OCI-LY7 (cell line): ENCODE measurements around the gene PLEKHA6. TPM values are rescaled to one million over a fixed set of nuclear protein-coding genes. Genes with fewer than 3 reads are reported as not detected.

Source experiments
- BruUV-seq: library from RNA; stranded (reverse); fragments of 400-500 nt; replicated peaks from 2 replicates; lab custom pipeline; 2021; lab: Mats Ljungman, UMichigan
- CTCF ChIA-PET: fragments of 300-600 bp; sonication (Branson Sonifier 250); formaldehyde crosslinking; loops from one replicate; lab custom pipeline; 2022; ENCODE audit warnings: antibody characterized with exemption; ENCODE audit not compliant: unreplicated experiment; lab: Charles Lee
- POLR2A ChIA-PET: fragments of 300-600 bp; sonication (Branson Sonifier 250); formaldehyde crosslinking; loops from one replicate; lab custom pipeline; 2022; ENCODE audit warnings: antibody characterized with exemption; lab: Charles Lee
- DNase-seq: peaks from one replicate; pipeline ENCODE4 v3.0.0-alpha.2; 2015; ENCODE audit warnings: low spot score
- H2AFZ ChIP-seq: fragments of 200-600 bp; sonication (generic), shearing (Covaris generic); 2 replicates; pipeline ENCODE4 v1.6.1; 2014; ENCODE audit warnings: mild to moderate bottlenecking, antibody characterized with exemption, low read length, moderate library complexity
- H3K27ac ChIP-seq: fragments of 200-600 bp; sonication (generic); 2 replicates; pipeline ENCODE4 v1.5.1; 2014; ENCODE audit warnings: mixed run types, low read depth, mild to moderate bottlenecking, moderate library complexity, low read length, inconsistent platforms; ENCODE audit not compliant: poor library complexity, severe bottlenecking
- H3K36me3 ChIP-seq: fragments of 200-600 bp; sonication (generic); 2 replicates; pipeline ENCODE4 v1.6.1; 2014; ENCODE audit warnings: mild to moderate bottlenecking, antibody characterized with exemption, low read length, moderate library complexity, mixed read lengths; ENCODE audit not compliant: insufficient read depth
- H3K4me1 ChIP-seq: fragments of 200-600 bp; sonication (generic); 2 replicates; pipeline ENCODE4 v1.5.1; 2014; ENCODE audit warnings: mild to moderate bottlenecking, low read length; ENCODE audit not compliant: insufficient read depth, poor library complexity, severe bottlenecking
- H3K4me2 ChIP-seq: fragments of 200-600 bp; sonication (generic); 2 replicates; pipeline ENCODE4 v1.6.1; 2014; ENCODE audit warnings: mild to moderate bottlenecking, low read length
- H3K4me3 ChIP-seq: fragments of 200-600 bp; sonication (generic); 2 replicates; pipeline ENCODE4 v1.5.1; 2014; ENCODE audit warnings: mild to moderate bottlenecking, low read depth, low read length; ENCODE audit not compliant: poor library complexity, severe bottlenecking
- H3K79me2 ChIP-seq: fragments of 200-600 bp; sonication (generic); 2 replicates; pipeline ENCODE4 v1.6.1; 2016; ENCODE audit warnings: low read depth, mild to moderate bottlenecking, low read length, moderate library complexity, mixed read lengths; ENCODE audit not compliant: insufficient read depth
- H3K9me2 ChIP-seq: fragments of 200-600 bp; sonication (generic); 2 replicates; pipeline ENCODE4 v1.6.1; 2016; ENCODE audit warnings: mild to moderate bottlenecking, low read length, mixed read lengths; ENCODE audit not compliant: insufficient read depth
- H3K9me3 ChIP-seq: fragments of 200-600 bp; sonication (generic); 2 replicates; pipeline ENCODE4 v1.6.1; 2014; ENCODE audit warnings: mild to moderate bottlenecking, mixed run types, low read length, mixed read lengths
- H4K20me1 ChIP-seq: fragments of 200-600 bp; sonication (generic); 2 replicates; pipeline ENCODE4 v1.6.1; 2014; ENCODE audit warnings: mild to moderate bottlenecking, antibody characterized with exemption, low read length, moderate library complexity, mixed read lengths; ENCODE audit not compliant: insufficient read depth
- EZH2phosphoT487 ChIP-seq: fragments of 200-600 bp; sonication (generic); IDR thresholded peaks from 2 replicates; pipeline ENCODE4 v1.6.1; 2018; ENCODE audit warnings: low read depth, borderline replicate concordance, mild to moderate bottlenecking, mixed run types, antibody characterized with exemption, low read length, moderate library complexity, mixed read lengths
- intact Hi-C: fragments of 100-400 bp; cut with micrococcal nuclease; formaldehyde crosslinking; loops from one replicate; pipeline ENCODE4 v1.10.0; 2022; ENCODE audit not compliant: unreplicated experiment
- total RNA-seq, 2 experiments: library from RNA; depleted of rRNA in 1 of 2; stranded (reverse); fragments of >200 nt in 1 of 2; shearing (Covaris generic) in 1 of 2; gene quantifications; 2 replicates each; pipeline ENCODE4 v1.2.3, GENCODE V29; 2014 to 2022
- TF ChIP-seq, protein P1 (sequence below): fragments of 200-600 bp; sonication (generic); conservative IDR thresholded peaks from 2 replicates; pipeline ENCODE4 v1.5.1; 2014; ENCODE audit warnings: mild to moderate bottlenecking, antibody characterized with exemption, low read length, moderate library complexity, mixed read lengths

Gene PLEKHA6
- total RNA-seq, 2 experiments from 2014 or later = not detected

DNA sequence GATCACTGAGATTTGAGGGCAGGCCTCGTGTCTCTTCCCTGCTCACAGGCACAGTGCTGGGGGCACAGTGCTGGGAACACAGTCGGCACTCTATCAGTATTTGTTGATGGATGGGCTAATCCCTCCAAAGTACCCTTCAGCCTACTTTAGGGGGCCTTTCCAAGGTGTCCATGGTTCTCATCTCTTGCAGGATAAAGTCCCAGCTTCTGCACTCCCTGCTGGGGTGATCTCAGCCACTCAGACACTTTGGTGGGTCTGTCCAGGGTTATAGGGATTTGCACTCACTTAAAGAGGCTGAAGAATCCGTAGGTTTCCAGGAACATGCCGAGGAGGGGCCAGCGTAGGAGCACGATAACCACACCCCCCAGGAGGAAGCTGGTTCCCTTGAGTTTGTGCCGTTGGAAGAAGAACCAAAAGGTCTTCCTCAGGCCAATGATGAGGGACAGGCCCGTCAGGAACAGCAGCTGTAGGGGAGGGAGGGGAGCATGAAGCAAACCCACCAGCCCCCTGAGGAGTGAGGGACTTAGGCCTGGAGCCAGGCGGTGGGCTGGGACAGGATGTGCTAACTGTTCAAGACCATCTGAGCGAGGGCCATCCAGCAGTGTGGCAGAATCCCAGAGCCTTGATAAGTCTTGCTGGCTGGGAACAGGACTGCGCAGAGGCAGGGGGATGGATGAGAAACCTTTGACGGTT lies 158.2 kb downstream of the PLEKHA6 start:
- no peaks in the 10 kb centered on the region for H4K20me1 ChIP-seq
- H3K4me2 ChIP-seq = no peak overlapping the region
- H3K9me3 ChIP-seq = no peaks in the 10 kb centered on the region
- H3K4me1 ChIP-seq = no peaks in the 10 kb centered on the region
- H3K36me3 ChIP-seq = no peaks in the 10 kb centered on the region
- H3K9me2 ChIP-seq = no peaks in the 10 kb centered on the region
- POLR2A ChIA-PET = no interaction called here
- H2AFZ ChIP-seq = no peak overlapping the region
- intact Hi-C loops = no loop called here
- CTCF ChIA-PET = interaction anchor here (0.6 kb wide), 1 partner anchor 29 kb away, joined by 3 read pairs; no protein-coding TSS in a partner anchor
- no peak overlapping the region for H3K27ac ChIP-seq
- TF ChIP-seq, protein P1, sequence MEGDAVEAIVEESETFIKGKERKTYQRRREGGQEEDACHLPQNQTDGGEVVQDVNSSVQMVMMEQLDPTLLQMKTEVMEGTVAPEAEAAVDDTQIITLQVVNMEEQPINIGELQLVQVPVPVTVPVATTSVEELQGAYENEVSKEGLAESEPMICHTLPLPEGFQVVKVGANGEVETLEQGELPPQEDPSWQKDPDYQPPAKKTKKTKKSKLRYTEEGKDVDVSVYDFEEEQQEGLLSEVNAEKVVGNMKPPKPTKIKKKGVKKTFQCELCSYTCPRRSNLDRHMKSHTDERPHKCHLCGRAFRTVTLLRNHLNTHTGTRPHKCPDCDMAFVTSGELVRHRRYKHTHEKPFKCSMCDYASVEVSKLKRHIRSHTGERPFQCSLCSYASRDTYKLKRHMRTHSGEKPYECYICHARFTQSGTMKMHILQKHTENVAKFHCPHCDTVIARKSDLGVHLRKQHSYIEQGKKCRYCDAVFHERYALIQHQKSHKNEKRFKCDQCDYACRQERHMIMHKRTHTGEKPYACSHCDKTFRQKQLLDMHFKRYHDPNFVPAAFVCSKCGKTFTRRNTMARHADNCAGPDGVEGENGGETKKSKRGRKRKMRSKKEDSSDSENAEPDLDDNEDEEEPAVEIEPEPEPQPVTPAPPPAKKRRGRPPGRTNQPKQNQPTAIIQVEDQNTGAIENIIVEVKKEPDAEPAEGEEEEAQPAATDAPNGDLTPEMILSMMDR = no peak
- no peak for TF ChIP-seq EZH2phosphoT487
- no peak overlapping the region for H3K4me3 ChIP-seq
- no peak for DNase-seq
- no peaks in the 10 kb centered on the region for H3K79me2 ChIP-seq
- no TSS peak for BruUV-seq

DNA sequence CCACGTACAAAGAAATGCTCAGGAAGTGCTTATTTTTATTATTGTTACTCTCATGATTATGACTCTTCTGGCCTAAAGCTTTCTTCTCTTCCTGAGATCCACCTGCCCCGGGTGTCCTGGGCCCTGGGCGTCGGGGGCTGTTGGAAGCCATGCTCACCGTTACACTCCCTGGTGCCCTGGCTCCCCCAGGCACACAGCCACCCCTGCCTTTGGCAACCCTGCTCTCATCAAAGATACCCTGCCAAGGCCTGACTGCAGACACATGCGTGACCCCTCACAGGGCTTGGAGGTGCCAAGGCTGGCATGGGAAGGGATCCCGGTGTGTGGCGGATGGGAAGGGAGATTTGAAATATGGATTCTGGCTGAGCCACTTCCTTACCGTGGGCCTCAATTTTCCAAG lies 160.2 kb downstream of the PLEKHA6 start:
- CTCF ChIA-PET = no interaction called here
- POLR2A ChIA-PET = no interaction called here

More for the DNA sequence above, 160.2 kb downstream of the PLEKHA6 start:
- H2AFZ ChIP-seq = no peak overlapping the region
- intact Hi-C loops = no loop called here
- no peaks in the 10 kb centered on the region for H3K9me3 ChIP-seq
- H3K9me2 ChIP-seq = no peaks in the 10 kb centered on the region
- H3K4me2 ChIP-seq = no peak overlapping the region
- no peak overlapping the region for H3K4me3 ChIP-seq
- no peak for TF ChIP-seq EZH2phosphoT487
- TF ChIP-seq, protein P1 = no peak
- H3K4me1 ChIP-seq = no peaks in the 10 kb centered on the region
- no peaks in the 10 kb centered on the region for H4K20me1 ChIP-seq
- BruUV-seq = no TSS peak
- H3K27ac ChIP-seq = no peak overlapping the region
- DNase-seq = no peak
- no peaks in the 10 kb centered on the region for H3K36me3 ChIP-seq
- H3K79me2 ChIP-seq = no peaks in the 10 kb centered on the region
